OCI-LY7 (cell line): ENCODE measurements around the gene ITGA2.

Source experiments
- EZH2phosphoT487 ChIP-seq: fragments of 200-600 bp; sonication (generic); IDR thresholded peaks from 2 replicates; pipeline ENCODE4 v1.6.1; 2018; ENCODE audit warnings: low read depth, borderline replicate concordance, mild to moderate bottlenecking, mixed run types, antibody characterized with exemption, low read length, moderate library complexity, mixed read lengths
- TF ChIP-seq, protein P1 (sequence below): fragments of 200-600 bp; sonication (generic); conservative IDR thresholded peaks from 2 replicates; pipeline ENCODE4 v1.5.1; 2014; ENCODE audit warnings: mild to moderate bottlenecking, antibody characterized with exemption, low read length, moderate library complexity, mixed read lengths

DNA sequence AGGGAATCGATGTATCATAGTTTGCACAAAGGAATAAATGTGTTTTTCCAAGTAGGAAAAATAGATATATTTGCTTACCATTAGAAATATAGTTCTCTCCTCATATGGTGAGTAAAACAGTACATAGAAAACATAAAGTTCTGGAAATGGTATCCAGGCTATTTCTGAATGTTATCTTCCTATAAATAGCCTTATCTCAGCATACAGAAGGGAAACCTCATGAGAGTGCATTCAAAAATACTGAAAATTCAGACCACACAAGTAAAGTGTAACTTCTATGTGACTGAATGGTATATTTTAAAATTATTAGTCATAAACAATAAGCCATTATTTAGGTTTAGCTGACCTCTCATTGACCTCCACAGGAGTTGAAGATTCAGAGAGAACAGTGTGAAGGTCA is 76.9 kb downstream of the ITGA2 start:
- TF ChIP-seq, protein P1, sequence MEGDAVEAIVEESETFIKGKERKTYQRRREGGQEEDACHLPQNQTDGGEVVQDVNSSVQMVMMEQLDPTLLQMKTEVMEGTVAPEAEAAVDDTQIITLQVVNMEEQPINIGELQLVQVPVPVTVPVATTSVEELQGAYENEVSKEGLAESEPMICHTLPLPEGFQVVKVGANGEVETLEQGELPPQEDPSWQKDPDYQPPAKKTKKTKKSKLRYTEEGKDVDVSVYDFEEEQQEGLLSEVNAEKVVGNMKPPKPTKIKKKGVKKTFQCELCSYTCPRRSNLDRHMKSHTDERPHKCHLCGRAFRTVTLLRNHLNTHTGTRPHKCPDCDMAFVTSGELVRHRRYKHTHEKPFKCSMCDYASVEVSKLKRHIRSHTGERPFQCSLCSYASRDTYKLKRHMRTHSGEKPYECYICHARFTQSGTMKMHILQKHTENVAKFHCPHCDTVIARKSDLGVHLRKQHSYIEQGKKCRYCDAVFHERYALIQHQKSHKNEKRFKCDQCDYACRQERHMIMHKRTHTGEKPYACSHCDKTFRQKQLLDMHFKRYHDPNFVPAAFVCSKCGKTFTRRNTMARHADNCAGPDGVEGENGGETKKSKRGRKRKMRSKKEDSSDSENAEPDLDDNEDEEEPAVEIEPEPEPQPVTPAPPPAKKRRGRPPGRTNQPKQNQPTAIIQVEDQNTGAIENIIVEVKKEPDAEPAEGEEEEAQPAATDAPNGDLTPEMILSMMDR, result no peak
- TF ChIP-seq EZH2phosphoT487, result no peak
